ENCODE measurements around the gene CCL1. TPM values are rescaled to one million over a fixed set of nuclear protein-coding genes. Genes with fewer than 3 reads are reported as not detected.

The CCL1 gene
- total RNA-seq, 4 donors from 2014 or later = not detected

GRCh38 chr17:34384271-34384670 lies 21.2 kb upstream of the CCL1 start:
- WGBS, 2 donors = 82 to 94% methylated on average over 1 of the region's 1 CpG
- DNase-seq = no peak
- no peaks in the 10 kb centered on the region for H3K9me3 ChIP-seq
- intact Hi-C loops (cut with DNase I) = no loop called here
- H3K4me3 ChIP-seq (replicated peaks in 1 of 3) = no peak overlapping the region
- H3K36me3 ChIP-seq = no peaks in the 10 kb centered on the region
- H3K27ac ChIP-seq = no peak overlapping the region
- H3K27me3 ChIP-seq = no peaks in the 10 kb centered on the region
- TF ChIP-seq CTCF (IDR thresholded peaks at IDR 0.05) = no peak
- TF ChIP-seq POLR2A (IDR thresholded peaks at IDR 0.05) = no peak
- H3K4me1 ChIP-seq = no peaks in the 10 kb centered on the region

- DNase-seq = no peak
- 76 to 81% methylated on average over 3 of the region's 3 CpGs for WGBS, 2 donors
- Histone ChIP-seq H3K36me3 (no peaks in the 10 kb centered on the region), H3K4me1 (no peaks in the 10 kb centered on the region), H3K9me3 (no peaks in the 10 kb centered on the region), H3K4me3 (replicated peaks in 1 of 3) (no peak overlapping the region), H3K27me3 (no peaks in the 10 kb centered on the region), H3K27ac (no peak overlapping the region)
- intact Hi-C loops (cut with DNase I) = no loop called here
- TF ChIP-seq POLR2A (IDR thresholded peaks at IDR 0.05) (no peak), CTCF (IDR thresholded peaks at IDR 0.05) (no peak)
Observed at GRCh38 chr17:34383216-34383615, 20.2 kb upstream of the CCL1 start.

- no peak for DNase-seq
- WGBS, 2 donors = 22 to 38% methylated on average over 3 to 7 of the region's 7 CpGs
- H3K27me3 ChIP-seq = no peaks in the 10 kb centered on the region
- H3K4me3 ChIP-seq (replicated peaks in 1 of 3) = no peak overlapping the region
- H3K9me3 ChIP-seq = no peaks in the 10 kb centered on the region
- intact Hi-C loops (cut with DNase I) = no loop called here
- TF ChIP-seq CTCF (IDR thresholded peaks at IDR 0.05) = no peak
- no peak for TF ChIP-seq POLR2A (IDR thresholded peaks at IDR 0.05)
- no peaks in the 10 kb centered on the region for H3K36me3 ChIP-seq
- H3K27ac ChIP-seq = no peak overlapping the region
- no peaks in the 10 kb centered on the region for H3K4me1 ChIP-seq
Observed at GRCh38 chr17:34382621-34383124, 19.6 kb upstream of the CCL1 start.

GRCh38 chr17:34379868-34380267 lies 16.8 kb upstream of the CCL1 start:
- no peak overlapping the region for H3K4me3 ChIP-seq (replicated peaks in 1 of 3)
- DNase-seq = no peak
- H3K27ac ChIP-seq = no peak overlapping the region
- 81 to 86% methylated on average over 5 of the region's 5 CpGs for WGBS, 2 donors
- no peaks in the 10 kb centered on the region for H3K36me3 ChIP-seq
- no peaks in the 10 kb centered on the region for H3K9me3 ChIP-seq
- no peaks in the 10 kb centered on the region for H3K4me1 ChIP-seq
- intact Hi-C loops (cut with DNase I) = no loop called here
- no peak for TF ChIP-seq CTCF (IDR thresholded peaks at IDR 0.05)
- TF ChIP-seq POLR2A (IDR thresholded peaks at IDR 0.05) = no peak
- no peaks in the 10 kb centered on the region for H3K27me3 ChIP-seq

GRCh38 chr17:34378664-34379101 lies 15.7 kb upstream of the CCL1 start:
- Histone ChIP-seq H3K36me3 (no peaks in the 10 kb centered on the region), H3K4me3 (replicated peaks in 1 of 3) (no peak overlapping the region), H3K27me3 (no peaks in the 10 kb centered on the region), H3K9me3 (no peaks in the 10 kb centered on the region), H3K4me1 (no peaks in the 10 kb centered on the region), H3K27ac (no peak overlapping the region)
- no peak for DNase-seq
- TF ChIP-seq POLR2A (IDR thresholded peaks at IDR 0.05) (no peak), CTCF (IDR thresholded peaks at IDR 0.05) (no peak)
- WGBS, 2 donors = 14 to 23% methylated on average over 6 of the region's 6 CpGs
- intact Hi-C loops (cut with DNase I) = no loop called here
